Omental fat pad (tissue), 4 donors: ENCODE results near the gene MAPK14. TPM values are rescaled to one million over a fixed set of nuclear protein-coding genes. Genes with fewer than 3 reads are reported as not detected.
"Not testable (repeated sequence)": the region's sequence is repeated elsewhere in the genome, so short reads cannot be mapped to it uniquely, and the experiment has no call there.

Source experiments
- ATAC-seq: fragments of 150-250 bp; one replicate; pipeline ENCODE4 v1.9.1; 2016; ENCODE audit warnings: mild to moderate bottlenecking, moderate library complexity; ENCODE audit not compliant: low FRiP score
- DNase-seq: peaks from one replicate; pipeline ENCODE4 v3.0.0-alpha.2; 2019; ENCODE audit warnings: low spot score
- CTCF ChIP-seq, 3 donors: fragments of 450-650 bp; IDR thresholded peaks; one replicate each; pipeline ENCODE4 v1.5.1; 2016 to 2017; ENCODE audit warnings: antibody characterized with exemption in 3 of 3, mild to moderate bottlenecking in 3 of 3, moderate library complexity in 2 of 3
- total RNA-seq, 4 donors: library from RNA; depleted of rRNA; stranded (reverse); fragments of >200 nt; gene quantifications; one replicate each; pipeline ENCODE4 v1.1.0, GENCODE V29; 2016

The MAPK14 gene
- total RNA-seq, 4 donors from 2014 or later = 91.9 to 133 (median 117) TPM

GRCh38 chr6:36126553-36127458 lies 99.2 kb downstream of the MAPK14 start:
- no peak for DNase-seq
- no peak for TF ChIP-seq CTCF (IDR thresholded peaks at IDR 0.05)
- ATAC-seq = no peak

- ATAC-seq (peak; percentile 55), DNase-seq (peak; percentile 44)
Measured at GRCh38 chr6:36127462-36128016, 99.9 kb downstream of the MAPK14 start.

GRCh38 chr6:36128073-36128472 lies 100.5 kb downstream of the MAPK14 start:
- no peak for TF ChIP-seq CTCF (IDR thresholded peaks at IDR 0.05)
- no peak for ATAC-seq
- no peak for DNase-seq

More at GRCh38 chr6:36127462-36128016, 99.9 kb downstream of the MAPK14 start:
- no peak for TF ChIP-seq CTCF (IDR thresholded peaks at IDR 0.05)

GRCh38 chr6:36128793-36129192 lies 101.2 kb downstream of the MAPK14 start:
- no peak for ATAC-seq
- no peak for DNase-seq
- TF ChIP-seq CTCF (IDR thresholded peaks at IDR 0.05) = no peak

GRCh38 chr6:36129334-36129733 lies 101.7 kb downstream of the MAPK14 start:
- ATAC-seq, DNase-seq: not testable (repeated sequence)

GRCh38 chr6:36129941-36130666 lies 102.5 kb downstream of the MAPK14 start, which contains the start of gene MAPK13:
Gene MAPK13 (plus strand): TSS chr6:36130513. CDS start chr6:36130583, 70 bp downstream.
- no peak for TF ChIP-seq CTCF (IDR thresholded peaks at IDR 0.05)
- DNase-seq = no peak
- ATAC-seq = no peak
